NCI-H1417 treated with DMSO at 0.1 percent for 48 hours (cell line): ENCODE measurements around the gene SGIP1.
"Not testable (repeated sequence)": the region's sequence is repeated elsewhere in the genome, so short reads cannot be mapped to it uniquely, and the experiment has no call there.

Source experiments
- DNase-seq: peaks from one replicate; lab custom pipeline; 2025; lab: John Stamatoyannopoulos, UW

SGIP1 gene

GRCh38 chr1:66731170-66731865 lies 197.4 kb downstream of the SGIP1 start:
- DNase-seq: no peak

- DNase-seq: no peak
Measured at GRCh38 chr1:66732407-66733166, 198.6 kb downstream of the SGIP1 start.

- no peak for DNase-seq
Measured at GRCh38 chr1:66733348-66734017, 199.5 kb downstream of the SGIP1 start.

GRCh38 chr1:66734531-66734930 lies 200.6 kb downstream of the SGIP1 start:
- not testable (repeated sequence) for DNase-seq

- no peak for DNase-seq
Measured at GRCh38 chr1:66737836-66738235, 203.9 kb downstream of the SGIP1 start.

GRCh38 chr1:66739401-66740157 lies 205.6 kb downstream of the SGIP1 start:
- no peak for DNase-seq

- no peak for DNase-seq
Measured at GRCh38 chr1:66745451-66745850, 211.5 kb downstream of the SGIP1 start.

- no peak for DNase-seq
Measured at GRCh38 chr1:66747501-66747900, 213.5 kb downstream of the SGIP1 start.

- DNase-seq: no peak
Measured at GRCh38 chr1:66750577-66750976, 216.6 kb downstream of the SGIP1 start.

GRCh38 chr1:66751160-66751559 lies 217.2 kb downstream of the SGIP1 start:
- no peak for DNase-seq

- DNase-seq: no peak
Measured at GRCh38 chr1:66752000-66752592, 218.1 kb downstream of the SGIP1 start, which contains the start of gene DYNLT5. DYNLT5 (plus strand) TSS chr1:66752459; CDS start chr1:66754659, 2,200 bp downstream.

- DNase-seq: no peak
Measured at GRCh38 chr1:66752671-66753371, 218.9 kb downstream of the SGIP1 start.

- no peak for DNase-seq
Measured at GRCh38 chr1:66757722-66758240, 223.8 kb downstream of the SGIP1 start.

- DNase-seq: no peak
Measured at GRCh38 chr1:66758241-66758755, 224.3 kb downstream of the SGIP1 start.

- DNase-seq: no peak
Measured at GRCh38 chr1:66760506-66760905, 226.6 kb downstream of the SGIP1 start.

- no peak for DNase-seq
Measured at GRCh38 chr1:66761221-66761620, 227.3 kb downstream of the SGIP1 start.

- peak; percentile 24 for DNase-seq
Measured at GRCh38 chr1:66764994-66765578, 231.1 kb downstream of the SGIP1 start.

GRCh38 chr1:66767626-66768025 lies 233.7 kb downstream of the SGIP1 start:
- DNase-seq: no peak

GRCh38 chr1:66768965-66769364 lies 235.0 kb downstream of the SGIP1 start:
- DNase-seq: peak; percentile 5
